ENCODE data around the gene TTLL5. TPM values are rescaled to one million over a fixed set of nuclear protein-coding genes. Genes with fewer than 3 reads are reported as not detected.

Gene TTLL5
- total RNA-seq, 2 donors from 2014 or later = 32.1 to 83.3 TPM

DNA sequence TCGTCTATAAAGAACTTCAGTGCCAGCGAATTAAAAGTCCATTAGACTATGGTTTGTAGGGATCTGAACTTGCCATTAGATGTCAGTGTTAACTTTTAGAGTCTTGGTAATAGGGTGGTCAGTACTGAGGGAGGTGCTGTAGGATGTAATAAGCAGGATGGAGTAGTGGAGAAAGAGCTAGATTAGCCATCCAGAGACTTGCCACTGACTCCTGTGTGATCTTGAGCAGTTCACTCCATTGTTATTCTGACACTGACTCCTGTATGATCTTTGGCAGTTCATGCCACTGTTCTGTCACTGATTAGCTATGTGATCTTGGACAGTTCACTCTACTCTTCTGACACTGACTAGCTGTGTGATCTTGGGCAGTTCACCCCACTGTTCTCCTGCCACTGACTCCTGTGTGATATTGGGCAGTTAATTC, 133.6 kb downstream of the TTLL5 start:
- no peak overlapping the region for H3K27ac Mint-ChIP-seq
- H3K4me1 Mint-ChIP-seq (ENCODE audit: low read depth in 2 of 2) = no peaks in the 10 kb centered on the region
- DNase-seq (ENCODE audit: low spot score) (no peak), ATAC-seq (no peak)
- peaks cover 32% of the 10 kb centered on the region for H3K36me3 Mint-ChIP-seq
- no peaks in the 10 kb centered on the region for H3K9me3 Mint-ChIP-seq
- no peak overlapping the region for H3K4me3 Mint-ChIP-seq
- no peaks in the 10 kb centered on the region for H3K27me3 Mint-ChIP-seq

DNA sequence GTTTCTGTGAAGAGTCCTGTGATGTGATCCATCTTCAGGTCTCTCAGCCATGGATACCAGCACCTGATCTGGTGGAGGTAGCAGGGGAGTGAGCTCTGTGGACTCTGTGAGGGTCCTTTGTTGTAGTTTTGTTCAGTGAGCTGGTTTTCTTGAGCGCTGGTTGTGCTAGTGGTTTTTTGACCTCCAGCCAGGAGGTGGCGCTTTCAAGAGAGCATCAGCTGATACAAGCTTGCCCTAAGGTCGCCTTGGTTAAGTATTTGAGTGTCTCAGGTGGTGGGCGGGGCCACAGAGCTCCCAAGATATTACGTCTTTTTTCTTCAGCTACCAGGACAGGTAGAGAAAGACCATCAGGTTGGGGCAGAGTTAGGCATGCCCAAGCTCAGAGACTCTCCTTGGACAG, 139.7 kb downstream of the TTLL5 start:
- no peaks in the 10 kb centered on the region for H3K4me1 Mint-ChIP-seq (ENCODE audit: low read depth in 2 of 2)
- no peak overlapping the region for H3K4me3 Mint-ChIP-seq
- H3K9me3 Mint-ChIP-seq = no peaks in the 10 kb centered on the region
- no peak for DNase-seq (ENCODE audit: low spot score)
- H3K27me3 Mint-ChIP-seq = no peaks in the 10 kb centered on the region
- no peak overlapping the region for H3K27ac Mint-ChIP-seq
- peaks cover 33% of the 10 kb centered on the region for H3K36me3 Mint-ChIP-seq
- no peak for ATAC-seq

DNA sequence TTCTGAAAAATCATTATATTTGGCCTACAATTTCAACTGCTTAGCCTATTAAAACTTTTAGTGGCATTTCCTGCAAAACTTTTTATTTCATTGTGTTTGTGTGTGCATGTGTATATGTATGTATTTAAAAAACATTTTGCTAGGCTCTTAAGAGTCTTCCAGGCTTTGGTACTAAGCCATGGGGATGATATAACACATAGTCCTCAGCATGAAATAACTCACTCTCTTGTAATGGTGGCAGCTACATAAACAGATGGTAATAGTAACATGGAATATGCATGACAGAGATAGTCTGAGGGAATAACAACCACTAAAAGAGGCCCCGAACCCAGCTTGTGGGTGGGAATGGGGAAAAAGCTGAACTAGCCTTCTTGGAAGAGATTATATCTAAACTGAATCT, 141.4 kb downstream of the TTLL5 start:
- Mint-ChIP-seq H3K27ac (no peak overlapping the region), H3K9me3 (no peaks in the 10 kb centered on the region), H3K36me3 (peaks cover 24% of the 10 kb centered on the region), H3K27me3 (no peaks in the 10 kb centered on the region), H3K4me3 (no peak overlapping the region), H3K4me1 (ENCODE audit: low read depth in 2 of 2) (no peaks in the 10 kb centered on the region)
- ATAC-seq = no peak
- no peak for DNase-seq (ENCODE audit: low spot score)

DNA sequence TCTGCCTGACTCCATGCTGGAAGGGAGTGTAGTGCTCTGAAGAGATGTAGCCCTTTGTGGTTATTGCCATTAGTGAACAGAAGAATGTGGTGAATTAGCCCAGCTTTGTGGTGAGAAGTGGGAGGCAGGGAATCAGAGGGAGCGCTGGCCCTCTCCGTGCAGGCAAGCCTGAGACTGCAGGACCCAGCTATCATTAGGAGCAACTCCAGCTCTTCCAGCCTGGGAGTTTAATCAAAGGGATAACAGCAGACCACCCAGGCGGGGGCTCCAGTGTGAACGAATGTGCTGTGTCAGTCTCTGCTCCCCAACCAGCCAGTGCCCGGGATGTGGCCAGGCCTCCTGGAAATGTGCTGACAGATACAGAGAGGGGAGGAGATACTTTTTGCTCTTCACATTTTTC, 142.7 kb downstream of the TTLL5 start:
- H3K4me3 Mint-ChIP-seq = no peak overlapping the region
- peaks cover 15% of the 10 kb centered on the region for H3K36me3 Mint-ChIP-seq
- no peak for ATAC-seq
- H3K4me1 Mint-ChIP-seq (ENCODE audit: low read depth in 2 of 2) = no peaks in the 10 kb centered on the region
- no peak overlapping the region for H3K27ac Mint-ChIP-seq
- DNase-seq (ENCODE audit: low spot score) = no peak
- H3K27me3 Mint-ChIP-seq = no peaks in the 10 kb centered on the region
- H3K9me3 Mint-ChIP-seq = no peaks in the 10 kb centered on the region

DNA sequence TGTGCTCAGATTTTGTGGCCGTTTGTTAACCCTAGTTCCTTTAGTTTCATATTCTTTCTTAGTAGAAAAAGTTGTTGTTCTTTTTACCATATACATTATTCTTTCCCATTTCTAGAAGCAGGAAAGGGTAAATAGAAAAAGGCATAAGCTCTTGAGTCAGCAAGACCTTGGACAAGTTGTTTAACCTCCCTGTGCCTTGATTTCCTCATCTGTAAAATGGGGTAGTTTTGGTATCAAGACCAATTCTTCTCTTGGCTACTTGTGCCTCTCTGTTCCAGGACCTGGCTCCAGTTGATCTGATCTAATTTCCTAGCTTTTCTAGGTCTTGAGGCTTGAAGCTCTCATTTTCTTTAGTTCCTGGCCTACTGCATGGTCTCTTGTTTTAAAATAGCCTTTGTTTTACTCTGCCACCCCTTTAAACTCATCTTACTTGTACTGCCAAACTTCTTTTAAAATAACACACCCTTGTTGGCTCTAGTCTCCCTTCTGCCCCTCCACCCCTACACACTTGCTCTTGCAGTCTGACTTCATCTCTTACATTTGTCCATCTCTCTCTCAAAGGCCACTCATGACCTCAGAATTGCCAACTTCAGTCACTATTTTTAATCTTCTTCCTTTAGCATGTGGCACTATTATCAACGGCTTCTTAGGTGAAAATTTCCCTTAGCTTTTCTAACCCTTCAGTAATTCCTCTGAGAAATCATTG, 143.7 kb downstream of the TTLL5 start:
- Mint-ChIP-seq H3K9me3 (no peaks in the 10 kb centered on the region), H3K27ac (no peak overlapping the region), H3K4me1 (ENCODE audit: low read depth in 2 of 2) (no peaks in the 10 kb centered on the region), H3K4me3 (no peak overlapping the region), H3K27me3 (no peaks in the 10 kb centered on the region), H3K36me3 (peaks cover 6% of the 10 kb centered on the region)
- DNase-seq (ENCODE audit: low spot score) = no peak
- ATAC-seq = no peak

DNA sequence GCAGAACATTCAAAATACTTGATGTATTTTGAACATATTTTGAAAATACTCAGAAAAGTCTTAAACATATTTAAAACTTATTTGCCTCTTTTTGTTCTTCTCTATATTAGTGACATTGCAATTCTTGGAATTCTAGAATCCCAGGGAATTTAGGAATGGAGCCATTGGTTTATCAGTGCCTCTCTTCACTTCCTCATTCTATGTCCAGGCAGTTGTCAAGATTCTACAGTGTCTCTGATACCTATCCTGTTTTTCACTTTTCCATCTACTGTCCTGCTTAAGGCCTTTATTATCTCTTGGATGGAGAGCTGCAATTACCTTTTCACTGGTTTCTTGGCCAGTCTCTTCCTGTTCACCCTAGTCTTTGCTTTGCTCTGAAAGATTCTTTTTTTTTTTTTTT, 144.6 kb downstream of the TTLL5 start:
- DNase-seq (ENCODE audit: low spot score) = no peak
- H3K4me3 Mint-ChIP-seq = no peak overlapping the region
- no peaks in the 10 kb centered on the region for H3K27me3 Mint-ChIP-seq
- H3K27ac Mint-ChIP-seq = no peak overlapping the region
- no peaks in the 10 kb centered on the region for H3K9me3 Mint-ChIP-seq
- no peak for ATAC-seq
- no peaks in the 10 kb centered on the region for H3K36me3 Mint-ChIP-seq
- H3K4me1 Mint-ChIP-seq (ENCODE audit: low read depth in 2 of 2) = no peaks in the 10 kb centered on the region

DNA sequence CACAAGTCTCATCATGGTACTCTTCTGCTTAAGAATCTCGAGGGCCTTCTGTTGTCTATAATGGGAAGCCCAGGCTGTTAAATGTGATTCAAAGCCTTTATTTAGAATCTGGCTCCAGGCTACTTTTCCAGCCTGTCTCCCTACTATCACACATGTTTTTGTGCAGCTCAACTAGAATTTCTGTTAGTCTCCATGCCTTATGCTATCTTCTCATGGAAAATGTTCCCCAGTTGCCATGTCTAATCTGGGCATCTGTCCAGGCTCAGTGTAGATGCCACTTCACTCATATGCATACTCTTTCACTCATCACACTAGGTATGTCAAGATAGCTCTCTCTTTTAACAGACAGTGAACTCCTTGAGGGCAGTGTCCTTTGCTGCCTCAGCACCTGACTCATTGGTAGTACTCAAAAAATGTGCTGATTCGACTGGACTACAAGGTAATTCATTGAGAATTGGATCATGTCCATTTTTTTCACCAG, 145.3 kb downstream of the TTLL5 start:
- Mint-ChIP-seq H3K4me1 (ENCODE audit: low read depth in 2 of 2) (no peaks in the 10 kb centered on the region), H3K27me3 (no peaks in the 10 kb centered on the region), H3K9me3 (no peaks in the 10 kb centered on the region), H3K4me3 (no peak overlapping the region), H3K36me3 (no peaks in the 10 kb centered on the region), H3K27ac (no peak overlapping the region)
- no peak for ATAC-seq
- DNase-seq (ENCODE audit: low spot score) = no peak

DNA sequence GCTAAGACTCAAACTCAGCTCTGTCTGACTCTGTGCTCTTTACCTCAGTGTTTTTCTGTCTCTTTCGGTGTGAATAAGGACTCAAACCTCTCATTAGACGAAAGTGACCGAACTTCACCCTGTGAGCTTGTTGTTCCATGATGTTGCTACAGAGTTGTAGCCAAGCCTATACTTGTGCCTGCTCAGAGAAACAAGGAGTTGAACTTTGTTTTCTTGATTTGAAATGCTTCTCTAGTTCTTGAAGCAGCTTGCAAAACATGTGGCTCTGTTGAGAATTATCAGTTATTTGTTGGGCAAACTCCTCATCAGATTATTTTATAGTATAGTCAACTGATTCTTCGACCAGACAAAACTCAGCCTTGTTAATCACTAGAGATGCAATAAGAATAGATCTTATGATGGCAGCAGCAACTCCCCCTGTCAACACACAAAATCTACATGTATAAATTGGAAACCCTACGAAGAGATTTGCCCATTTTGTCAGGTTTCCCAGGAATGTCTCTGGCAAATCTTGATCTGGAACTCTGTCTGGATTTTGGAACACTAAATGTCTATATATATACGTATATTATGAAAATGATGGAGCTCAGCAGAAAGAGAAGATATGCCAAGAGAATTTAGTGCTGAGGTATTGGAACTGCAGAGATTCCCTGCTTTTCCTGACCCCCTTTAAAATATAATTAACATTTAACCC, 146.8 kb downstream of the TTLL5 start:
- H3K4me1 Mint-ChIP-seq (ENCODE audit: low read depth in 2 of 2) = no peaks in the 10 kb centered on the region
- H3K36me3 Mint-ChIP-seq = no peaks in the 10 kb centered on the region
- no peaks in the 10 kb centered on the region for H3K9me3 Mint-ChIP-seq
- no peak overlapping the region for H3K27ac Mint-ChIP-seq
- no peaks in the 10 kb centered on the region for H3K27me3 Mint-ChIP-seq
- ATAC-seq (no peak), DNase-seq (ENCODE audit: low spot score) (no peak)
- H3K4me3 Mint-ChIP-seq = no peak overlapping the region

DNA sequence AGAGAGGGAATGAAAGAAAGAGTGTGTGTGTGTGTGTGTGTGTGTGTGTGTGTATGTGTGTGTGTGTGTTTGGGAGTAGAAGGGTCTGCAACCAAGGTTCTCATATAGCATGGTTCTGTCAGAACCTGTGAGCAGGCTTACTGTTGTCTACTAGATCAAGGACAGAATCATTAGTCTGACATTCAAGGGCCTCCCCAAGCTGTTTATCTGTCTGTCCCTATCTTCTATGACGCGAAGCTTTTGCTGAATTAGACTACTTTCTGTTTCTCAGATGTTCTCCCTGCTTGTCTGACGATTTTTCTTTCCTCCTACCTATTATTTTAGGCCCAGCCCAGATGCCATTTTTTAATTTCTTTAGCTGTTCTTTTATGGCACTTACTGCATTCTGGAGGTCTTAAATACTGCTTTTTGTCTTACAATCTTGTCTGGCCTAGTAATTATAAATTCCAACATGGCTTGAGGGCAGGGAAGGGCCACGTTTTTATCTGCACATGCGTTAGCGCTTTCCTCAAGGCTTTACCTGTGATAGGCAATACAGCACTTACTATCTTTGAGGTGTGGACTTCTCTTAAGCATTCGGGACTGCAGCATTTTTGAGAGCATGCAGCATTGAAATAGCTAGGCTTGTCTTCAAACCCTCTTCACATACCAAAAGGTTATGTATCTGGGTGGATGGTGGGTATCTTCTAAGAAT, 150.2 kb downstream of the TTLL5 start:
- Mint-ChIP-seq H3K4me1 (ENCODE audit: low read depth in 2 of 2) (no peaks in the 10 kb centered on the region), H3K36me3 (no peaks in the 10 kb centered on the region), H3K9me3 (no peaks in the 10 kb centered on the region), H3K27me3 (no peaks in the 10 kb centered on the region), H3K4me3 (no peak overlapping the region), H3K27ac (no peak overlapping the region)
- DNase-seq (ENCODE audit: low spot score) (no peak), ATAC-seq (no peak)

DNA sequence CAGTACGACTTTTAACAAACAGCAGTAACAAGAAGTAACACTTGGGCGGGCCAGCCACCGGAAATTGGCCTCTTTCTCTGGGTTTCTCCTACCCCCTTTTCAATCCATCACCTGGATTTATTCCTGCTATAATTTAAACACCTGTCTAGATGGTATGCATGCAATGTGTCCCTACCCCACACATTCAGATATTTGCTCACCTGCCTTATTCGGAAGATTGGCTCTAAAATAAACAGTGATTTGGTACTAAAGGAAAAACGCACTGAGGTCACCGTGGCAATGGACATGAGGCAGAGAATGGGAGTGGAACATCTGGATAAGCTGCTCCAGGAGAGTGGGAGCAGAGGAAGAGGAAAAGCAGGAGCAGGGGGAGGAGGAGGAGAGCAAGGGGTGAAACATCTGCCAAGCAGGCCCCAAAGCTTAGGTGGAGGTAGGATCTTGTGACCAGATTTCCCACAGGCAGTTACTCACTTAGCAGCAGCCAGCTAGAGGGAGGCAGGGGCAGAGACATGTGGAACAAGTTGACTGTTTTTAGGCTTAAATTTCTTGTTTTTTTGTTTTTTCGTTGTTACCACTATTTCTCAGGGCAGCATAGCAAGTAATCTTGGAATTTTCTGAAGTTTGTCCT, 150.9 kb downstream of the TTLL5 start:
- H3K27me3 Mint-ChIP-seq = no peaks in the 10 kb centered on the region
- no peaks in the 10 kb centered on the region for H3K4me1 Mint-ChIP-seq (ENCODE audit: low read depth in 2 of 2)
- H3K4me3 Mint-ChIP-seq = no peak overlapping the region
- no peak overlapping the region for H3K27ac Mint-ChIP-seq
- H3K36me3 Mint-ChIP-seq = no peaks in the 10 kb centered on the region
- DNase-seq (ENCODE audit: low spot score) (no peak), ATAC-seq (no peak)
- no peaks in the 10 kb centered on the region for H3K9me3 Mint-ChIP-seq

DNA sequence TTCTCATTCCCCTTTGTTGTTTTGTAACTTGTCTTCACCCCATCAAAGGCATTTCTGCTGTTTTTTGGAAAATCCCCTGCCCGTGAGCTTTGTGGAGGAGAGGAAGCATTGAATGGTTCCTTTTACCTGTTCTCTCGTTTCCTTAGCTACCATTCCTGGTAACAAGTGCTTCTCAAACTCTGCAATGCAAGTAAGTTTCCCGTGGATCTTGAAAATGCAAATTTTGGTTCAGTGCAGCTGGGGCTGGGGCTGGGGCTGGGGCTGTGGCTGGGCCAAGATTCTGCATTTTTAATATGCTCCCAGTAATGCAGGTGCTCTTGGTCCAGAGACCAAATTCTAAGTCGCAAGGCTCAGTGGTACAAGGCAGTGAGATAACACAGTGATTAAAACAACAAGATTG, 151.6 kb downstream of the TTLL5 start:
- DNase-seq (ENCODE audit: low spot score) (no peak), ATAC-seq (no peak)
- Mint-ChIP-seq H3K27me3 (no peaks in the 10 kb centered on the region), H3K27ac (no peak overlapping the region), H3K4me3 (no peak overlapping the region), H3K4me1 (ENCODE audit: low read depth in 2 of 2) (no peaks in the 10 kb centered on the region), H3K36me3 (no peaks in the 10 kb centered on the region), H3K9me3 (no peaks in the 10 kb centered on the region)

DNA sequence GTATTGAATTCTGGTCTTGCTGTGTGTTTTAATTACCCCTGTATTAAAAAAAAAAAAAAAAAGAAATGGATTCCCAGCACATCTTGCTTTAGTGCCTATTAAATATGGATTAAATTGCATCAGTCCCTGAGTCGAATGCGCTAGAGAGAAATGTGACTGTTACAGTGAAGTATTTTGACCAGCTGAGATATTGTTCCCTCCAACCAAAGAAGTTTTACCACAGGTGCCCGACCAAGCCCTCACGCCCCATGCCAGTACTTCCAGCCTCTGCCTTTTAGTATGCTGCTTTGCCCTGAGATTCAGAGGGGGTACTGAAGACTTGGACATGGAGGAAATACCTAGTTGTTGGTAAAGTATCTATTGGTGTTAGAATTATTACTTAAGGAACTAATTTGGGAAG, 159.7 kb downstream of the TTLL5 start:
- ATAC-seq (no peak), DNase-seq (ENCODE audit: low spot score) (no peak)
- Mint-ChIP-seq H3K4me3 (no peak overlapping the region), H3K27ac (no peak overlapping the region), H3K9me3 (no peaks in the 10 kb centered on the region), H3K27me3 (no peaks in the 10 kb centered on the region), H3K4me1 (ENCODE audit: low read depth in 2 of 2) (no peaks in the 10 kb centered on the region), H3K36me3 (peaks cover 4% of the 10 kb centered on the region)

DNA sequence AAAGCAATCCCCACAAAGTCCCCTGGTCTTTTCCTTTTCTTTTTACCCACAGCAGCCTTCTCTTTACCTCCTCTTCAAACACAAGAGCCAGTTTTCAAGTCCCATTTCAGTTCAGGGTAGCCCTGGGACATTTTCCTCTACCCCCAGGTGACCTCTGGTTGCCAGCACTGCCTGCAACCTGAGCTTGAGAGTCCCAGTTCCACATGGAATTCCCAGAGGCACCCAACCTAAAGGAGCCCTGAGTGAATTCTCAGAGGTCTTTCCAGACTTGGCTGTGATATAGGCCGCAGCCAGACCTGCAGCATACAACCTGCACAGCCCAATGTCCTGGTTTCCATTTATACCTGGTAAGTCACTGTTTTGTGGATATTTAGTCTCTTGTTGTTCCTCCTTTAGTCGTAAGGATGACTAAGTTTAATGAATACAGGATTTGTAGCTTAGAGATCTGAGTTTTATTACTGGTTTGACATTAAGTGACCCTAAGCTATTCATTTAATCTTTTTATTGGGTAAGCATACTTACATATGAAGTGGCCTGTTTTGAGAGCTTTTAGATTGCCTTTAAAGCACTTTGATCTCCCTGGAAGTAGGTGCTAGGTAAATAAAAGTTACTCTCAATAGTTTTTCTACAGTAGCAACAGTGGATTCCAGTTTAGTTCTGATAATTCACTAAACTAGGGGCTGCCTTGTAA, 160.9 kb downstream of the TTLL5 start:
- H3K27me3 Mint-ChIP-seq = no peaks in the 10 kb centered on the region
- no peaks in the 10 kb centered on the region for H3K4me1 Mint-ChIP-seq (ENCODE audit: low read depth in 2 of 2)
- ATAC-seq (no peak), DNase-seq (ENCODE audit: low spot score) (no peak)
- peaks cover 4% of the 10 kb centered on the region for H3K36me3 Mint-ChIP-seq
- no peaks in the 10 kb centered on the region for H3K9me3 Mint-ChIP-seq
- no peak overlapping the region for H3K27ac Mint-ChIP-seq
- H3K4me3 Mint-ChIP-seq = no peak overlapping the region

Measured in natural killer cell treated with Interleukin-12 subunit alpha and Interleukin-12 subunit beta and Interleukin-15 and Interleukin-18, amount 100 ng/mL, for 72 hours (primary cell).